Ammon's horn (tissue), 1 donor: Measurements from ENCODE around the gene BRWD1.
"Not testable (repeated sequence)": the region's sequence is repeated elsewhere in the genome, so short reads cannot be mapped to it uniquely, and the experiment has no call there.

ENCODE experiments used
- DNase-seq: peaks from one replicate; pipeline ENCODE4 v3.0.0-alpha.2; 2016; ENCODE audit warnings: low spot score

Gene BRWD1

DNA sequence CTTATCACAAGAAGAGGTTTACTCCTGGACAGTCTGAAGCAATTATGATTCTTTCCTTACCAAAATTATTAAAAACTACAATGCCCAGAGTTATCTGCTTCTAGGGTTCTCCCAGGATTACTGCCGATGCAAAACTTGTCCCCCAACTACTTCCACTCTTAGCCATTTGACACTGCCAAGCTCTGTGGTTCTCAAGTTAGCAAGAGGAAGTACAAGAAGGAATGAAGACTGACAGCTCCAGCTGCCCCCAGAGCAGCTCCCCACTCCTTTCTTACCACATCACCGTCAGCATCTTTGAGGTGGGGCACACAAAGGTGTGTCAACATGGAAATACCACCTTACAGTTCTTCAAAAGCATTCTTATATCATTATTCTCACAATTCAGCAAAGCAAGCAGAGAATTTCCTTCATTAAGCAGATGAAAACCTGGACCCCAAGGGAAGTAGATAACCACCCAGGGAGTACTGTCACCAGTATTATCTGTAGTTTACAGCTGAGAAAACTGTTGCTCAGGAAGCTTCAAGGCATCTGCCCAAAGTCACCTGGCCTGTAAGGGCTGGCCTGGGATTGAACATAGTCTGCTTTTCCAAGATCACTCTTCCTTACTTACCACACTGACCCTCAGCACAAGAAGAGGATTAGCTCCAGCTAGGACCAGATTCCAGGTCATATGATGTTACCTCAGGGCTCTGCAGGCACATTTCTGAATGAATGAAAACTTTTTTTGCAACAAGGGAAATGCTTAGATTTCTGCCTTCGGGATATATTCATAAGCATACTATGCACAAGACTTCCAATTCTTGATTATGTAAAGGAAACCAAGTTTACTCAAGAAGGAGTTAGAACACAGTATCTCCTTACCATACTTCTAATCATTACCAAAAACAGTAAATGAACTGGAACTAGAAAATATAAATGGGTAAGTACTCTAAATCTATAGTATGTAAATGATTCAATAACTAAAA lies 139.4 kb downstream of the BRWD1 start:
- DNase-seq: no peak

DNA sequence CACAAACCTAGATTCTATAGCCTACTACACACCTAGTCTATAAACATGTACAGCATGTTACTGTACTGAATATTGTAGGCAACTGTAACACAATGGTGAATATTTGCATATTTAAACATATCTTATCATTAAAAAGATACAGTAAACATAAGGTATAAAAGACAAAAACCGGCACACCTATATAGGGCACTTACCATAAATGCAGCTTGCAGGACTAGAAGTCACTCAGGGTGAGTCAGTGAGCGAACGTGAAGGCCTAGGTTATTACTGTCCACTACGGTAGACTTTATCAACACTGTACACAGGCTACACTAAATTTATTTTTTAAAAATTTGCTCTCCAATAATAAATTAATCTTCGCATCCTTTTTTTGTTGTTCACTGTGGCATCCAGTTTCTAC lies 143.5 kb downstream of the BRWD1 start:
- no peak for DNase-seq

DNA sequence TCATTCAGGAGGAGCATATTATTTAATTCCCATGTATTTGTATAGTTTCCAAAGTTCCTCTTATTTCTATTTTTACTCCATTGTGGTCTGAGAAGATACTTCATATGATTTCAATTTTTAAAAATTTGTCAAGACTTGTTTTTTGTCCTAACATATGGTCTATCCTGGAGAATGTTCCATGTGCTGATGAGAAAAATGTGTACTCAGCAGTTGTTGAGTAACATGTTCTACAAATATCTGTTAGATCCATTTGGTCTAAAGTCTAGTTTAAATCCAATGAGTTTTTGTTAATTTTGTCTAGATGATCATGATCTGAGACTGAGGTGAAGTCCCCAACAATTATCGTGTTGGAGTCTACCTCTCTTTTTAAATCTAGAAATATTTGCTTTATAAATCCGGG lies 144.6 kb downstream of the BRWD1 start:
- DNase-seq: no peak

DNA sequence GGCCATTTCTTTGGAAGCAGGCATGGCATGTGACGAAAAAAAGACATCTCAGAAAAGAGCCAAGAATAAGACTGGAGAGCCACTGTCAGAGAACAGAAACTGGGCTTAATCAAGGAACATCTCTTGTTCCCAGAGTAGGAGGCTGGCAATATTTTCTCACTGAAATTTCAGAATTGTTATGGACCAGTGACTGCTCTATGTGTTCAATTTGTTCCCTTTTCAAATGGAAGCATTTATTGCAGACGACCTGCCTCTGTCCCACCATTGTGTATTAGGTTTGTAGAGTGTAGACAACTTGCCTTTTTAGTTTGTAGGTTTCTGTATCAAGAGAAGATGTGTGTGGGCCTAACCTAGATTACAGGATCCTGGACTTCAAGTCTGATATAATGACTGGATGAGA lies 148.9 kb downstream of the BRWD1 start:
- DNase-seq: no peak

DNA sequence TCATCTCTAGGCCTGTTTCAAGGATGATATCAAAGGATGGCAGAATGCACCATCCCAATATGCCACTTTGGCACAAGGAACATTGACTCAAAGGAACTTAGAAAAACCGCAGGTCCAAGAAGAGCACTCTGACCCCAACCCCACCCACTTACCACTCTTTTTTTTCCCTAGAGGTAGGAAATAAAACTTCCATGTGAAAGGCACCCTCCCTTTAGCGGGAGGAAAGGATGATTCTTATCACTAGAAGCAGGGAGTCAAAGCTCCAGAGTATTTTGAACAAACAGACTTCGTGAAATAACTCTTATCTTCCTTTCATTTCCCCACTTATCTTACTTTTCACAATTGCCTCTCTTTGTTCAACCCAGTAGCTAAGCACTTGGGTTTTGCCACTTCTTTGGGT lies 152.4 kb downstream of the BRWD1 start:
- DNase-seq: no peak

DNA sequence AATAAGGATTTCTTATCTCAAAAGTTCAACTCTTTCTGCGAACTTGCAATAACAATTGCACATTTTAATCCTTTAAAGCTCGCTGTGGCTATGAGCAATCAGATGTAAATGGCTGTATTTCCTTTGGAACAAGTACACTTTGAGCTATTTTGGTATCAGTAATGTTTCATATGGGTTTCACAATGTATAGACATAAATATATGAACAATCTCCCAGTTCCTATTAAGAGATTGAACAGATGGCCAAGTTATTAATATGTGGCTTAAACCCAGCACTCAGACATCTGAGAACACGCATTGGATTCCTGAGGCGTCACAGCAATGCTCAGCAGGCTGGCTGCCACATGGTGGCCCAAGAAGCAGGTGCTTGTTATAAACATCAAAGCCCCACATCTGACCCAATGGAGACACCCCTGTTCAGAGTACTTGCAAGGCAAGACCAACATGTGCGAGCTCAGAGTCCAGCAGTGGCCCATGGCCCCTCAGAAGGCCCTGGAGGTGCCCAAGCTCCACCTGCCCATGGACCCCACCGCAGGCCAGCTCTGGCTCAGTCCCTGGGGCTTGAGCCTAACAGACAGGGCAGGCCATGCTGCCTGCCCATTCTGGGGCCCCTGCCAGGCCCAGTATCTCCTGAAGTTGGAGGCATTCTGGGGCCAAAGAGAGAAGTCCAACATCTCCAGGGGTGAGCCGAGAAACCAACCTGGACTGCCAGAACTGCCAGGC lies 153.9 kb downstream of the BRWD1 start:
- no peak for DNase-seq

- DNase-seq: not testable (repeated sequence)
These were observed 156.2 kb downstream of the BRWD1 start for GRCh38 chr21:39157241-39157640.

- DNase-seq: no peak
These were observed 157.4 kb downstream of the BRWD1 start for GRCh38 chr21:39156024-39156423.

GRCh38 chr21:39155578-39155977 lies 157.9 kb downstream of the BRWD1 start:
- no peak for DNase-seq

GRCh38 chr21:39153842-39154241 lies 159.6 kb downstream of the BRWD1 start:
- no peak for DNase-seq

GRCh38 chr21:39153373-39153772 lies 160.1 kb downstream of the BRWD1 start:
- no peak for DNase-seq

DNA sequence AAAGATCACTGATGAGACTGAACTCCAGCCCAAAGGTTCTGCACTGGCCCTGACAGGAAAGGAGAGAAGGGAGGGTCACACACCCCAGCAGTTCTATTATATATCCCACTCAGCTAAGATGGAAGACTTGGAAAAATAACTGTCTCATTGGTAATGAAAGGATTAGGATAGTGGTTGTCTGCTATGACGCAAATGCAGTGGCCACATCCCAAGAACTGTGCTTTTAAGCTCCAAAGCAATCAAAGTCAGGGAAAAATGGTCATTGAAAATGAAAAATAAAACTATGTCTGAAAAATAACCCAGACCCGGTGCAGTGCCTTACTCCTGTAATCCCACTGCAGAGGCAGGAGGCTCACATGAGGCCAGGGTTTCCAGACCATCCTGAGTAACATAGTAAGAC lies 161.2 kb downstream of the BRWD1 start:
- DNase-seq: no peak

- no peak for DNase-seq
These were observed 162.6 kb downstream of the BRWD1 start for GRCh38 chr21:39150877-39151276.

- peak; percentile 56 for DNase-seq
These were observed 163.1 kb downstream of the BRWD1 start for GRCh38 chr21:39150316-39150715.

- no peak for DNase-seq
These were observed 163.6 kb downstream of the BRWD1 start for GRCh38 chr21:39149882-39150281.

DNA sequence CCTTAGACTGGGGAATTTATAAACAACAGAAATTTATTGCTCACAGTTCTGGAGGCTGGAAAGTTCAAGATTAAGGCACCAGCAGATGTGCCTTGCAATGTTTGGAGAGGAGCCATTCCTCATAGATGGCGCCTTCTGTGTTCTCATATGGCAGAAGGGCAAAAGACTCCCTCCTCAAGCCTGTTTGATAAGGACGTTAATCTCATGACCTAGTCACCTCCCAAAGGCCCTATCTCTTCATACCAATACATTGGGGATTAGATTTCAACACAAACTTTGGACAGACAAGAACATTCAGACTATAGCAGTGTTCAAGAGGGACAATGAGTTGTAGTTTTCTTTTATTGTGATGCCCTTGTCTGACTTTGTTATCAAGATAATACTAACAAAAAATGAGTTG lies 164.5 kb downstream of the BRWD1 start:
- no peak for DNase-seq

DNA sequence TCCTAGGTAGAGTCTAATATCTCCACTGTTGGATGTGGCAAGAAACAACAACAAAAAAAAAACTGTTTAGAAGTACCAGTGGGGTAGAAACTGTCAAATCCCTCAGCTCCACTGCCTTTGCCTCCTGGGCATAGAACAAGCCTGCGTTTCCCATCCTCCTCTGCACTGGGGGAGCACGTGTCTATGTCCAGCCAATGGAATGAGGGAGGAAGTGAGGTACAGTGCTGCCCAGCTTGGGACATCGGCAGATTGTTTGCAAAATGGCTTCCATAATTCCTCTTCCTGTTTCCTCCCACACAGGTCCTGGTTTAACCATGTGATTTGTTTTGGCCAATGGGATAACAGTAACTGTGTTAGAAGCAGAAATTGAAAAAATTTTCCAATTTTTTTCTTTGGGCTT lies 169.2 kb downstream of the BRWD1 start:
- DNase-seq: no peak

DNA sequence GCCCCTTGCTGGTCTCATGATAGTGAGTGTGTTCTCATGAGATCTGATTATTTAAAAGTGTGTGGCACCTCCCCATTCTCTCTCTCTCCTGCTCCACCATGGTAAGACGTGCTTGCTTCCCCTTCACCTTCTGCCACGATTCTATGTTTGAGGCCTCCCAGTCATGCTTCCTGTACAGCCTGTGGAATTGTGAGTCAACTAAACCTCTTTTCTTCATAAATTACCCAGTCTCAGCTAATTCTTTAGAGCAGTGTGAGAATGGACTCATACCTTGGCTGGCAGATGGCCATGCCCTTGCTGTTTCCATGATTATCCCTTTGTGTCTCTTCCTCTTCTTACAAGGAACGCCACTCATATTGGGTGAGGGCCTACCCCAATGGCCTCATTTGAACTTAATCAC lies 170.5 kb downstream of the BRWD1 start:
- no peak for DNase-seq

DNA sequence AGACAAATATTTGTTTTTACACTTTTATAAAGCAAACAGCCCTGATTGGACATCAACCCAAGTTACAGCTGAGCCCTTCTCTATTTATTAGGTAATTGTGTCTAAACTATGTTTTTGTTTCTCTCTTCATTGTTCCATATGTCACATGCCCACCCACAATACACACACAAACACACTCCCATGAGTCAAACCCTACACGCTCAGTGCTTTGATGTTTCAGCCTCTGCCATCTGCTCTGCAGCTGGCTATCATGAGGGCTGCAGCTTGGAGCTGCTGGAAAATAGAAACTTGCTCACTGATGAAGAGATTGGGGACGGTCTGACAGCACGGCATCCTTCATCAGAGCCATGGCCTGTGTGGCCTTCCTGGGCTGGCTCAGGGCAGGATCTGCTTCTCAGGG lies 171.9 kb downstream of the BRWD1 start:
- peak; percentile 45 for DNase-seq

DNA sequence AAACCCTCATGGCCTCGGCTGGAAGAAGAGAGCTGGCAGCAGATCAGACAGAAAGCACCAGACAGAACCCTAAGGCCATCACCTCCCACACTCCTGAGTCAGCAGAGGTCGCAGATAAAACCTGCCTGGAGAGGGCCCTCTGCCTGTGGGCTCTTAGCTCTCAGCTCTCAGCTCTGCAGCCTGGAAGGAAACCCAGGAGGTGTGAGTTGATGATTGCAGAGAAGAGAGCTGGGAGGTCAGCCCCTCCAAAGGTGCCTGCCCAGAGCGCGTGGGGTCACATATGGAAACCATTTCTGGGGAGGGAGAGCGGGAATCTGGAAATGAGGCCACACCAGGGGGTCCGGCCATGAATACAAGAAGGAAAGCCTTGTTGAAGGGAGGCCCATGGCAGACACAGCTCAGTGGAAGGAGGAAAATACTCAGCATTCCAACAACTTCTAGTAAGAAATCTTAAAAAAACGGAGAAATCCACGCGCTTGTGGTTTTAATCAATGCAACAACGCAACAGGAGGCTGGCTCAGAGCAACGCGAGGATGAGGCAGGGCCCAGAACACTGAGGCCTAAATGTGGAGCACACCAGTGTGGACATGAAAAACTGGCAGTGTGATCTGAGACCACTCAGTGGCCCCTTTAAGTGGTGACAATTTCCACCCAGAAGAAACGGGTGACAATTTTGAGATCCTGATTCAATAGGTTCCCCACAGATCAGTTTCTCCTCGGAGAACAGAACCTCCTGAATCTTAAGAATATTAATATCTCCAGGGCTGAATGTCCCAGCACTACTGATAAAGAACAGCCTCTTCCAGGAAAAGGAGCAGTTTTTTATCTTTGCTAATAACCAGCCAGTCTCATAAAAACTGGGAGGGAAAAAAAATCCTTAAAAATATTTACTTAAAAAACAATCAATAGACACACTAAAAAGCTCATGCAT lies 175.9 kb downstream of the BRWD1 start:
- DNase-seq: no peak

DNA sequence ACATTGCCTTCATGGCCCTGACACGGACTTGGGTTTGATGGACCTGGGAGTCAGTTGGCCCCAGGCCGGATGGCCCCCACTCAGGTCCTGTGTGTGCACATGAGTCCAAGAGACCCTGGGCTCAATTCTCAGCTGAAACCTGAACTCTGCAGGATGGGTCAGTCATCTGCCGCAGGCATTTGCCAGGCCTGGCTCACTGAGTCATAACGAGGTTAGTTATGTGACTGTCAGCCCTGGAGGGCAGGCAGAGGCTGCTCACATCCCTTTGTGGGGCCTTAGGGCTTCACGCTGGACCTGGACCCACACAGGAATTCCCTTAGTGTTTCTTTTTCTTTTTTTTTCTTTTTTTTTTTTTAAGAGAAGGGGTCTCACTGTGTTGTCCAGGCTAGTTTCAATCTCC lies 176.7 kb downstream of the BRWD1 start:
- no peak for DNase-seq

DNA sequence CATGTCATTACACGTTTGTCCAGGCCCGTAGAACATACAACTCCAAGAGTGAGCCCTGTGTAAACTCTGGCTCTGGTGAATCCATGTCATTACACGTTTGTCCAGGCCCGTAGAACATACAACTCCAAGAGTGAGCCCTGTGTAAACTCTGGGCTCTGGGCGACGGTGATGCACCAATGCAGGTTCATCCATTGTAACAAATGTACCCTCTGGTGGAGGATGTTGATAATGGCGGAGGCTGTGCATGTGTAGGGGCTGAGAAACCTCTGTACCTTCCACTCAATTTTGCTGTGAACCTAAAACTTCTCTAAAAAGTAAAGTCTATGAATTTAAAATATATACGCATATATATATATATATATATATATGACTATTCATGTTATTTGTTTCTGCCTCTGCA lies 177.3 kb downstream of the BRWD1 start:
- not testable (repeated sequence) for DNase-seq
